Activated naive CD4-positive, alpha-beta T cell treated with anti-CD3 and anti-CD28 coated beads, Interleukin-2, amount 50 U/mL, for 16 hours (primary cell): Measurements from ENCODE around the gene ABI3.

ENCODE experiments used
- DNase-seq: peaks from one replicate; pipeline ENCODE4 v3.0.0-alpha.2; 2020

Gene ABI3

DNA sequence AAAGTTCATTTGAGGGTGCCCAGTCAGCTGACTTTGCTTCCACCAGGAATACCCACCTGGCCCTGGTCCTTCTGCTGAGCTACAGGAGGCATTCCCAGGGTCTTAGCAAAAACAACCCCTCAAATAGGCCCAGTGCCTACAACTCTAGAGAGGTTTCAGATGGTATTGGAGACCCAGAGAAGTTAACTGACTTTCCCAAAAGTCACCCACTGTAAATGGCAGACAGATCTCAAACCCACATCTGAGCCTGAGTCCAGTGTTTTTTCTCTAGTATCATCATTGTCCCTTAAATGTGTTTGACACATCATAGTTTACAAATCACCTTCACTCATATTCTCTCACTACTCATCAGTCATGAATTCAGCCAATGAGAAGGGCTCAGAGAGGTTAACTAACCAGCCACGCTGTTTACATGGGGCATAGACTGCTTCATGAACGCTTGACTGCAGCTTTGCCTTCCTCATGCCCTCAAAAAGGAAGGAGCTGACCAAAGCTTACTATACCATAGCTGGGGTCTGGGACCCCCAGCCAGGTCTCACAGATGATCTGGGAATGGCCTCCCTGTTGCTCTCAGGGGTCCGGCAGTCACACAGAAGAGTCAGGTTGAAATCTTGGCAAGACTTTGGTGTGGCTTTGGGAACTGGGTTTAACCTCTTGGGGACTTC is 16.4 kb downstream of the ABI3 start:
- DNase-seq, result no peak

DNA sequence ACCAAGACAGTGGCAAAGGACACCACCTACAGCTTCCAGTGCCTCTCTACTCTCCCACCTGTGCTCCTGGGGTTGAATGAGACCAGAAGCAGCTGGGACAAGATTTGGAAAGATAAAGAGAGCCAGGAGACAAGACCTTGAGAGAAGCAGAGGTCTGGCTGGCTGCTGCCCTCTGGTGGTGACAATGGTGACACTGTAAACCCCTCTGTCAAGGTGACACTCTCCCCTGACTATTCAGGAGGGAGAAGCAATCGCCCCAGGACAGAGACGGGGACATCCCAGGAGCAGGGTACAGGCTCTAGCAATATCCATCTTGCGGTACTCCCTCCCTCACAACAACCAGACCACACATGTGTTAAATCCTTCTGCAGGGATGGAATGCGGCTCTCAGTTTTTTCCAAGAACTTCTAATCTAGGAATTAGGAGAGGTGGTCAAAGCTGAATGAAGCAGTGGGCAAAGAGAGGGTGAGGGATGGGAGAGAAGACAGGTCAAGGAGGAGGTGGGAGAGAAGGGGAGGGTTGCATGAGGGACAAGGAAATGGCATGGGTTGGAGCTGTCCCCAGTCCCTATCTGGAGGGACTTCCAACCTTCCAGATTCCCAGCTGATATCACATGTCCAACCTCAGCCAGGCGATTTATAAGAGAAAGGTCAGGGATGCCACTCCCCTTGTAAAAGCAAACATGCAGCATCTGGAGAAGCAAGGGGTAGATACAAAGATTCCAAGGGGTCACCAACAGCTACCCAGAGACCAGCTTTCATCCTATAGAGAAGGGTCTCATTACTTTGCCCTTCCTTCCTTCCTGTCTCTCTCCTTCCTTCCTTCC is 17.1 kb downstream of the ABI3 start:
- peak; percentile 80 for DNase-seq

DNA sequence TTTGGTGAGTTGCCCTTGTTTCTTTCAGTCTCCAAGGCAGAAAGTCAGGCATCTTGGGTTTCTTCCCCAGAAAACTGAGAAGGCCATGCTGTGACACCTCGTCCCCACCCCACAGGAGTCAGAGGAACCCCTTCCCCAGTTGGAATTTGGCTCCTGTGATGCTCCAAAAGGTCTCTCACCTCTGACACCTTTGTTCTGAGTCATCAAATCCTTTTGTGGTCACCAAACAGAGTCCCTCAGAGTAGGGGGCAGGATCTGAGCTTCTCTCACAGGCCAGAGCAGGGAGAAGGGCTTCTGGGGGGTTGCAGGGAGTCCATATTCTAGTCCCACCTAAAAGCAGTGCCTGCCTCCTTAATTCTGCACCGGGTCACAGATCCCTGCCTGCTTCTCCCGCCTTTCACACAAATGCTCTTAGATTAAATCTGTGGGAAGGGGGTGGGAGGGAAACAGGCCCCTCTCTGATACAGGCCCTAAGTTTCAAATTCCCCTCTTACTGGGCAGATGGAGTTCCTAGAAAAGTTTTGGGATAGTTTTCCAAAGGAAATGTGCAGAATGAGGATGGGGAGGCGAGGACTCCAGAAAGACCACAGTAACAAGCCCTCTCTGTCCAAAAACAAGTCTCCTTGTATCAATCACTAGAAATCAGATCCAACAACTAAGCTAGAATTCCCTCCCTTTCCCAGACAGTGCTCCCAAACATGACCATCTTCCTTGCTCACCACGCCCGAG is 18.7 kb downstream of the ABI3 start:
- DNase-seq, result no peak

DNA sequence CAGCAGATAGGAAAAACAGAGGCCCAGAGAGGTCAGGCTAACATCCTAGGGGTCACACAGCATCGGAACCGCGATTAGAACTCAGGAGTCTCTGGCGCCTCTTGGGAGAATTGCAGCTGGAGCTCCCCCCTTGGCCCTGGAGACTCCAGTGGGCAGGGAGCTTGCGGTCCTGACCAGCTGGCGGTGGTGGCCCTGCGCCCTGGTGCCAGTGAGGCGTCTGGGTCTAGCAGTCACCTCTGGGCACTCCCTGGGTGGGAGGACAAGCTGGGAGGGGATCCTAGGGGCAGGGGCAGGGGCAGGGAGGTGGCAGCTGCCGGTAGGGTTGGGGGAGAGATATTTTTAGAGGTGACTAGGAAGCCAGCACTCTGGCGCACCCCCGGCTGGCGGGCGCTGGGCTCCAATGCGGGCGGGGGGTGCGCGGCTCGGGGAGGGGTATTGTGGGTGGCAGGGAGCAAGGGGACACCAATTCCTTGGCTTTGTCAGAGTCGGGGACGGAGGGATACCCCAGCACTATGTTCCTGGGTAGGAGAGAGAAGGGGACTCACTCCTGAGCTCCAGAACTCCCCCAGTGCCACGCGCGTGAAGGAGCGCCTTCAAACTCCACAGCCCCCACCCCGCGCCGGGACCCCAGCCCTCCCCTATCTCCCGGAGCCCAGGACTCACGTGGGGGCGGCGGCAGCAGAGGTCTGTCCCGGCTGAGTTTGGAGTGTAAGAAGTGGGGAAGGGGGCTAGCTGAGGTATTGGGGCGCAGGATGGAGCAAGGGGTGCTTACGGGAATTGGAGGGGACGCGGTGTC is 19.5 kb downstream of the ABI3 start:
- DNase-seq, result no peak

DNA sequence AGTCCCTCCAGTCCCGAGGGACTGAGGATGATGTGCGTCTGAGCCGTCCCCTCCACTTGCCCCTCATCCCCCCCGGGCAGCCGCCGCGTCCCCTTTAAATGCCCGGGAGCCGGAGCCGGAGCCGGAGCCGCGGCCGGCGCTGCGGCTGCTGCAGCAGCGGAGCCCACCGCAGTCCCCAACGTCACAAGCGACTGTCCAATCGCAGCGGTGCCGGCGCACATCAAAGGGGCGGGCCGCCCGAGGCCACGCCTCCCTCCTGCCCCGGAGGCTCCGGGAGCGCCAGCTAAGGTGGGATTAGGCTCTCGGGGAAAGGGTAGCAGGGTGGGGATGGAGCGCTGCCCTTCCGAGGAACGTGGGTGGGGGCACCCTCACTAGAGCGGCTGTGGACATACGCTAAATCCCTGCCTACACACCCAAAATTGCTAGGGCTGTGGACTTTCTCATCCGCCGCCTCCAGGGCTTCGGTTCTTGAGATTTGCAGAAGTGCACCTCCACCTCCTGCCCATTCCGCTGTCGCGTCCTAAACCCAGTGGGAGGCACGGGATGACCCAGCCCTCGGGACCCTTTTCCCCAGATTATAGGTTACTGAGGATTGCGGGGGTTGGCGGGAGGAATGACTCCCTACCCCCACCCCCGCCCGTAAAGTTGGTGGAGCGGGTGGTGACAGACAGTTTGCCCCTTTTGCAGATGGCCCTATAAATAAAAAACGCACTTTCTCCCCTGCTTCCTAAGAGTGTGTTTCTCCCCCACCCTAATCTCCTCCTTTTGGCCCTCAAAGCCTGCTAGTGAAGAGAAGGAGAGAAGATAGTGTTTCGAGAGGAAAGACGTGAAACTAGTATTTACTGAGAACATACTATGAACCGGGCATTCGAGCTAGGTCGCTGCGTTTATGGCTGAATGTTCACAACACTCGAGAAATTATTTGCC is 20.4 kb downstream of the ABI3 start, which contains the start of gene PHOSPHO1:
TSS of gene PHOSPHO1 (minus strand) at position 152 of the 927 bp plus-strand sequence. CDS start 4,096 bp downstream, outside the sequence.
- DNase-seq, result peak; percentile 88

DNA sequence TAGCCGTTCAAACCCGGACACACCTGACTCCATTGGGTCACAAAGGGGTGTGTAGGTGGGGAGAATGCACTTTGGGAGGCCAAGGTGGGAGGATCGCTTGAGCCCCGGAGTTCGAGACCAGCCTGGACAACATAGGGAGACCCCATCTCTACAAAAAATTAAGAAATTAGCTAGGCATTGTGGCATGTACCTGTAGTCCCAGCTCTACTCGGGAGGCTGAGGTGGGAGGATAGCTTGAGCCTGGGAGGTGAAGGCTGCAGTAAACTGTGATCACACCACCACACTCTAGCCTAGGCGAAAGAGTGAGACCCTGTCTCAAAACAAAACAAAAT is 21.0 kb downstream of the ABI3 start:
- no peak for DNase-seq

DNA sequence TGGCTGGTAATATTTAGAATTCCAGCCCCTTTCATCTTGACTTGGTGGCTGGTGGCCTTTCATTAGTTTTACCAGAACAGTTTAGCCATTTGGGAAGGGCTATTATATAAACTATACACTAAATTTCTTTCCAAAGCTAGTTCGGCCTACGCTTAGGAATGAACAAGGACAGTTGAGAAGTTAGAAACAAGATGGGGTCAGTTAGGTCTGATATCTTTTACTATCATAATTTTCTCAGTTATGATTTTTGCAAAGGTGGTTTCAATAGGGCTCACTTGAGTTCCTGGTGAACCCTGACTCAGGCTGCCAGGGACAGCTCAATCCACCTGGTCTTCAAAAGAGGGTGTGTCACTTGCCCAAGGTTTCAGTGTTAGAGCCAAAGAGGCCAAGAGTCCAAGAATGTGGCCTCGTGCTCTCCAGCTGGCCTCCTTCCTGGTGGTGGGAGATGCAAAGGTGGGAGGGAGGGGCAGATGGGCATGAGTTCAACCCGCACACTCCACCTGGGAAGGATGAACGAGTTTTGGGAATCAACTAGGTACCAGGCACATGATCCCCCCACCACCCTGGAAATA is 24.1 kb downstream of the ABI3 start:
- DNase-seq, result no peak

DNA sequence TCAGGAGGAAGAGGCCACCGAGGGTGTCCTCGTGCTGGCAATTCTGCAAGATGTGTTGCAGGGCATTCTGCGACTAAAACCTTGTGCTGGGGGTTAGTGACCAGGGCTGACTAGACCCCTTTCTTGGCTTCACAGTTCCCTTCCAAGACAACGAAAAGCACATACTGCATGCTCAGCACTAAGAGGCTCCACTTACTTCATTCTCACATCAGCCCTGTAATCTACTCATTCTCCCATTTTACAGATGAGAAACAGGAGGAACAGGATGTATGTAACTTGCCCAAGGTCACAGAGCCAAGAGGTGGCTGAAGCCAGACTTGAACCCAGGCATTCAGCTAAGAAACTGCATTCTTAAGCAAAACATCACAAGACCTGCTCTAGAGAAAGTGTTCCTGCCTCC is 25.4 kb downstream of the ABI3 start:
- DNase-seq, result no peak

DNA sequence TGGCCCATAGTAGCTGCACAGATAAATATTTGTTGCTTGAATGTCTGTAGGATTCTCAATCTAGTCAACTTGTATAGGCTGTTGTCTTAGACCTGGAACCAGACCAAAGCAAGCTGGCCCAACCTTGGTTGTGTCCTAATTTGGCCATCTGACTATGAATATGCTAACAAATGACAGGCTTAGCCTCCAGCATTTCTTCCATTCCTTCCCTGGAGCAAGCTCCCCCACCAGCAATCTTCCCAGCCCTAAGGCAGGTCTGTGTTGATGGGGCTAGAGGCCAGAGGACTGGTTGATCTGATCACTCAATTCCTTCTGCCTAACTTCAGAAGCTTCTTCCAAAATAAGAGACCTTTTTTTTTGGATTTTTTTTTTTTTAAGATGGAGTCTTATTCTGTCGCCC is 29.5 kb downstream of the ABI3 start:
- no peak for DNase-seq

DNA sequence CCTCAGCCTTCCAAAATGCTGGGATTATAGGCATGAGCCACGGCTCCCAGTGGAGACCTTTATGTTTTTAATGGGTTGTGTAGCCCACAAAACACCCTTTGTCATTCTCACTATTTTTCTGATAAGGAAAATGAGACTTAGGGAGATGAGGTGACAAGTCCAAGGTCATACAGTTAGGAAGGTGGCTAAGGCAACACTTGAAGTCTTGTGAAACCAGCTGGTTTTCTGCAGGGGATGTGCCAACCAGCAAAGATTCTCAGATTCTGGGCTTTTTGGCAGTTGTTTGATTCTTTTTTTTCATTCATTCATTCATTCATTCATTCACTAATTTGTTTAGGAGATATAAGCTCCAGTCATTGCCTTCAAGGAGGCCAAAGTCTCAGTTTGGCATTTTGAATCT is 30.1 kb downstream of the ABI3 start:
- no peak for DNase-seq

DNA sequence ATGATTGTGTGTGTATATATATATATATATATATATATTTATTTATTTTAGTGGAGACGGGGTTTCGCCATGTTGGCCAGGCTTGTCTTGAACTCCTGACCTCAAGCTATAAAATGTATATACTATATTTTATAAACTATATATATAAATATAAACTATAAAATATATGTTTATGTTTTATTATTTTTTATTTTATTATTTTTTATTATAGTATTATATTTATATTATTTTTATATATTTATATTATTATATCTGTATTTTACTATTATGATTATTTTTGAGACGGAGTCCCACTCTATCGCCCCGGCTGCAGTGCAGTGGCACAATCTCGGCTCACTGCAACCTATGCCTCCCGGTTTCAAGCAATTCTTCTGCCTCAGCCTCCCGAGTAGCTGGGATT is 30.5 kb downstream of the ABI3 start:
- DNase-seq, result no peak

DNA sequence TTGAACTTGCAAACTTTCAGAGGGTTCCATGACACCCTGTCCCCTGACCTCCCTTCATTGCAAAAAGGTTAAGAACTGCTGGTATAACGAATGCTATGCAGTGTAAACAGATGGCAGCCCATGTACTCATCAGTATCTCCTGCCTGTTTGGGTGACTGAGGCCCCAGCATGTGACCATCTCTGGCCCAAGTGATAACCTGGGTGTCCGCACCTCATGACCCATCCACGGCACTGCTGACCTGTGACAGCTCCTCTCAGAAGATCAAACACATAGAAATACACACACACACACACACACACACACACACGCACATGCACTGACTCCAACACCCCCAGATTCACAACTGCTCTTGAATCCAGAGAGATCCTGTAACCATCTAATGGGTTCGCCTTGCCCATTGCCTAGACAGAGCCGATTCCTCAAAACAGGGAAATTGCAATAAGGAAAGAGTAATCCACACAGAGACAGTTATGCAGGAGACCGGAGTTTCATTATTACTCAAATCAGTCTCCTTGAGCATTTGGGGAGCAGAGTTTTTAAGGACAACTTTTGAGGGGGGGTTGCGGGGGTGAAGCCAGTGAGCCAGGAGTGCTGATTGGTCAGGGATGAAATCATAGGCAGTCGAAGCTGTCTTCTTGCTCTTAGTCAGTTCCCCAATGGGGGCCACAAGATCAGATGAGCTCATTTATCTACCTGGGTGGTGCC is 31.3 kb downstream of the ABI3 start:
- DNase-seq, result no peak

DNA sequence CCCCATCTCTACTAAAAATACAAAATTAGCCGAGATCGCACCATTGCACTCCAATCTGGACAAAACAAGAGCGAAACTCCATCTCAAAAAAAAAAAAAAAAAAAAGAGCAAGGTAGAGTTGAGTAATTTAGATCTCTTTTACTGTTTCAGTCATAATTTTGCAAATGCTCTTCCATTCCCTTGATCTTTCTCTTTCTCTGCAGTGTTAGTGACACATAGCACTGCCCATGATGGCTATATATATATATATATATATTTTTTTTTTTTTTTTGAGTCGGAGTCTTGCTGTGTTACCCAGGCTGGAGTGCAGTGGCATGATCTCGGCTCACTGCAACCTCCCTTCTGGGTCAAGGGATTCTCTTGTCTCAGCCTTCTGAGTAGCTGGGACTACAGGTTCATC is 32.3 kb downstream of the ABI3 start:
- DNase-seq, result no peak

DNA sequence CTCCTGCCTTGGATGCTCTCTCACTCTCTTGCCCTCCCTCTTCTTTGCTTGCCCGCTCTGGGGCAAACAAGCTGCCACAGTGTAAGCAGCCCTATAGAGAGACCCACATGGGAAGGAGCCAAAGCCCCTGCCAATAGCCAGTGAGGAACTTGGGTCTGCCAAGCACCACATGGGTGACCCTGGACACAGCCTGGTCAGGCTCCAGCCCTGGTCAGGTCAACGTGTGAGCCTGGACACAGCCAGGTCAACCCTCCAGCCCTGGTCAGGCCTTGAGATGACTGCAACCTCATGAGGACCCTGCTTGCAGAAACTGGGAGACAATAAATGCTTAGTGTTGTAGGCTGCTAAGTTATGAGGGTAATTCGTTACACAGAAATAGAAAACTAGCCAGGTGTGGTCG is 34.3 kb downstream of the ABI3 start:
- no peak for DNase-seq

DNA sequence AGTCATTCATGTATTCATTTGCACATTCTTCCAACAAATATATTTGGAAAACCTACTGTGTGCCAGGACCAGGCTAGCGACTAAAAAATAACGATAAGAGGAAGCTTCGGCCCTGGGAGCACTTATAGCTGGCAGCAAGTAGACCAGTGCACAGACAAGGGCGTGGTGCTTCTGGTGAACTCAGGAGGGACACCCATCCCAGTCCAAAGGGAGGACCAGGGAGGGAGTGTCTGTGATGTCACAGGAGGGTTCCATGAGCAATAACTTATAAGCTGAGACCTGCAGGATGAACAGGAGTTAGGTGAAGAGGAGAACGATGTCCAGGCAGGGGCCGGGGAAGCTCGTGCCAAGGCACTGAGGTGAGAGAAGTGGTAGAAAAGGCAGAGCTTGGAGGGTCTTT is 37.4 kb downstream of the ABI3 start:
- DNase-seq, result no peak

DNA sequence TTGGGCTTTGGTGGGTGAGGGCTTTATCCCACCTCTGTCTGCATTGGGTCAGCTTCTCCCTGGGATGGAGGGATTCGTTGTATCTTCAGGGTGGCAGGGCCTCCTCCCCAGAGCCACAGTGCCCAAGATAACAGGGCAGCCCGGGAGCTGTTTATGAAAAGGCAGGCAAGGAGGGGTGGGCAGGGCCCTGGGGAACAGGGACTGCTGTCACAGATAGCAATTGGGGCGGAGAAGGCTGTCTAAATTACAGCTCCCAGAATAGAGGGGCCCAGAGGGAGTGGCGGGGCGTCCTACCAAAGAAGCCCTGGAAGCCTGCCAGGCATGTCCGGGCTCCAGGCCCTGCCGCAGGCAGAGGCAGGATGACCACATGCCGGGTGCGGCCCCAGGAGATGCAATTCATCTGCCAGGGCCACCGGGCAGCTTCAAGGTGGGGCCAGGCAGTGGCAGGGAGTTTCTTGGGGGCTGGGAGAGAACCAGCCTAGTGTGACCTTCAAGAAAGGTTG is 38.8 kb downstream of the ABI3 start:
- no peak for DNase-seq

DNA sequence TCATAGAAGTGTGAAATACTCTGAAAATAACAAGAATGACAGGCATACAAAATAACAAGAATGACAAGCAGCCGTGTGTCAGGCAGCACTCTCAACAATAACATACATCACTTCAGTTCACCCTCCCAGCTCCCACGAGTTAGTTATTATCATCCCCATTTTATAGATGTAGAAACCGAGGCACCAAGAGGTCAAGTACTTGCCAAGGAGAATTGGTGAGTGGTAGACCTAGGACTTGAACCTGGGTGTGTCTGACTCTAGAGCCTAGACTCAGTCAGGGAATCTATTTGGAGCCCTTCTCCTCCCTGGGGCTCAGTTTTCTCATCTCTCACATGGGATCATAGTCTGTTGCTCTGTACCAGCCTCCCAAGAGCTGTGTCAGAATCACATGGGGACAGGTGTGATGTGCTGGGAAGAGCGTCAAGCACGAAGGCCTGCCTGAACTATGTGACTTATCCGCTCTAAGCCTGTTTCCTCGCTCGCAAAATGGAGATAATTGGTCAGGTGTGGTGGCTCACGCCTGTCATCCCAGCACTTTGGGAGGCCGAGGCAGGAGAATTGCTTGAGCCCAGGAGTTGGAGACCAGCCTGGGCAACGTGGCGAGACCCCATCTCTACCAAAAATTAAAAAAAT is 39.5 kb downstream of the ABI3 start:
- DNase-seq, result no peak

DNA sequence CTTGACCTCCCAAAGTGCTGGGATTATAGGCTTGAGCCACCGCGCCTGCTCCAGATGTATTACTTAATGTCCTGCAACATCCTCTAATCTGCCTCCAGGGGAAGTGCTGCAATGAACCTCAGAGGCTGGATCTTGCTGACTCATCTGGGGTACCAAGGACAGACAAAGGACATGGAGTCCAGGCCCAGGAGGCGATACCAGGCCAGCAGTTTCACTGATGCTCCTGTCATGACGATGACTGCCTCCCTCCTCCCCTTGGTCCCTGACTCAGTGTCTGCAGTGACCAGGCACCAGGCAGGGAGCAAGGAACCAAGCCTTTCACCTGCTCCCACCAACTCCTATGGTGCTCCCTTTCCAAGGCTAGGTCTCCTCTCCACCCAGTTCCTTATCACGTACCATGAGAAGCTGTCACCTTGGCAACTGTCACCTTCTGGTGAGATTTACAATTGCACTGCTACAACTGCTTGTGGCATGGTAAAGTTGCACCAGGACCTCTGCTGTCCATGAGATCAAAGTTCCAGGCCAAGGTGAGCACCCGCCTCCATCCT is 41.7 kb downstream of the ABI3 start:
- no peak for DNase-seq

DNA sequence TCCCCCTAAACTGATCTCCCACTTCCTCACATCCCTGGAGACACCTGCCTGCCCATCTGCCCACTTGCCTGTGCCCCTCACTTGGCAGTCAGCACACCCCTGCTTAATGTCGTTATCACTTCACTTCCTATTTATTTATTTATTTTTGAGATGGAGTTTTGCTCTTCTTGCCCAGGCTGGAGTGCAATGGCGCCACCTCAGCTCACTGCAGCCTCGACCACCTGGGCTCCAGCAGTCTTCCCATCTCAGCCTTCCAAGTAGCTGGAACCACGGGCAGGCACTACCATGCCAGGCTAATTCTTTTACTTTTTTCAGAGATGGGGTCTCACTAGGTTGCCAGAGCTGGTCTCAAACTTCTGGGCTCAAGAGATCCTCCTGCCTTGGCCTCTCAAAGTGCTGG is 43.6 kb downstream of the ABI3 start:
- no peak for DNase-seq

DNA sequence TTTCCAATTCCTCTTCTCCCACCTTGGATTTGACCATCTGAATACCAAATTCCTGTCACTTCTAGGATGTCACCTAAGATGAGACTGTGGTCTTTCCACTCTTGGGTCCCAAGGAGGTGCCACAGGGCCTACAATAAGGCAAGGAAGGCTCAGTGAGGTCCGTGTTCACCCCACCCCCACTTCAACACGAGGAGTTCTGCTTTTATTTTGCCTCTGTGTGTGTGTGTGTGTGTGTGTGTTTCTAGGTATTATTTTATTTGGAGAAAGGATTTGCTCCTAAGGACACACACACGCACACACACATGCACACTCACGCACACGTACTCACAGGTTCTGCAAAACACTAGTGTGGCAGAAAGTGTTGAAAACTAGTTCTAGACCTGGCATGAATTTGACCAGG is 44.6 kb downstream of the ABI3 start:
- no peak for DNase-seq
